ENCODE measurements around the gene SCART1.

GRCh38 chr10:133405844-133406527 lies 47.8 kb upstream of the SCART1 start:
- TF ChIP-seq POLR2A (IDR thresholded peaks at IDR 0.05) (no peak), CTCF (IDR thresholded peaks at IDR 0.05) (no peak)
